ENCODE results near the gene PTGR3. TPM values are rescaled to one million over a fixed set of nuclear protein-coding genes. Genes with fewer than 3 reads are reported as not detected.

The PTGR3 gene
- total RNA-seq, 1 experiment from 2014 or later = 1.6 TPM

- no peak overlapping the region for H3K14ac ChIP-seq (ENCODE audit: insufficient read depth, low read length)
- no peak overlapping the region for H3K23ac ChIP-seq (ENCODE audit: insufficient read length, low read depth, low read length)
- H3K36me3 Mint-ChIP-seq (ENCODE audit: insufficient read depth in 1 of 3, low read depth in 3 of 3) = no peaks in the 10 kb centered on the region
- no peaks in the 10 kb centered on the region for H3K27me3 ChIP-seq (ENCODE audit: insufficient read depth, low read length)
- H3K27ac ChIP-seq (ENCODE audit: insufficient read length, low read depth, low read length) = no peak overlapping the region
- no peak overlapping the region for H3K4me2 ChIP-seq (ENCODE audit: insufficient read depth, insufficient read length, low read length)
- TF ChIP-seq, protein P1, sequence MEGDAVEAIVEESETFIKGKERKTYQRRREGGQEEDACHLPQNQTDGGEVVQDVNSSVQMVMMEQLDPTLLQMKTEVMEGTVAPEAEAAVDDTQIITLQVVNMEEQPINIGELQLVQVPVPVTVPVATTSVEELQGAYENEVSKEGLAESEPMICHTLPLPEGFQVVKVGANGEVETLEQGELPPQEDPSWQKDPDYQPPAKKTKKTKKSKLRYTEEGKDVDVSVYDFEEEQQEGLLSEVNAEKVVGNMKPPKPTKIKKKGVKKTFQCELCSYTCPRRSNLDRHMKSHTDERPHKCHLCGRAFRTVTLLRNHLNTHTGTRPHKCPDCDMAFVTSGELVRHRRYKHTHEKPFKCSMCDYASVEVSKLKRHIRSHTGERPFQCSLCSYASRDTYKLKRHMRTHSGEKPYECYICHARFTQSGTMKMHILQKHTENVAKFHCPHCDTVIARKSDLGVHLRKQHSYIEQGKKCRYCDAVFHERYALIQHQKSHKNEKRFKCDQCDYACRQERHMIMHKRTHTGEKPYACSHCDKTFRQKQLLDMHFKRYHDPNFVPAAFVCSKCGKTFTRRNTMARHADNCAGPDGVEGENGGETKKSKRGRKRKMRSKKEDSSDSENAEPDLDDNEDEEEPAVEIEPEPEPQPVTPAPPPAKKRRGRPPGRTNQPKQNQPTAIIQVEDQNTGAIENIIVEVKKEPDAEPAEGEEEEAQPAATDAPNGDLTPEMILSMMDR (conservative IDR thresholded peaks at IDR 0.05) = no peak
- H3K9me3 ChIP-seq (ENCODE audit: control insufficient read depth, low read depth, low read length) = no peaks in the 10 kb centered on the region
- H4K91ac ChIP-seq (ENCODE audit: insufficient read length, low read depth, low read length) = no peak overlapping the region
- H2BK15ac ChIP-seq (ENCODE audit: low read depth, low read length) = no peak overlapping the region
- no peaks in the 10 kb centered on the region for H3K79me2 ChIP-seq (ENCODE audit: insufficient read depth, low read length)
- no peak overlapping the region for H3K4me3 Mint-ChIP-seq
- no peak overlapping the region for H3T11ph ChIP-seq (ENCODE audit: low read length)
- no peak overlapping the region for H3K9ac ChIP-seq (ENCODE audit: extremely low read depth, insufficient read length, low read length)
- H3K4ac ChIP-seq (ENCODE audit: low read depth, low read length) = no peak overlapping the region
- H4K8ac ChIP-seq (replicated peaks; ENCODE audit: insufficient read length, low read depth, low read length) = no peak overlapping the region
- no peak overlapping the region for H4K5ac ChIP-seq (ENCODE audit: insufficient read length, low read depth, low read length)
- H3K79me1 ChIP-seq (ENCODE audit: insufficient read depth, low read depth, low read length, poor library complexity, severe bottlenecking) = no peaks in the 10 kb centered on the region
- H2AK5ac ChIP-seq (ENCODE audit: insufficient read length, low read length) = no peak overlapping the region
- H3K23me2 ChIP-seq (ENCODE audit: insufficient read length, low read depth, low read length, poor library complexity, severe bottlenecking) = no peaks in the 10 kb centered on the region
- H3K18ac ChIP-seq (ENCODE audit: insufficient read length, low read depth, low read length) = no peak overlapping the region
- H3K4me1 Mint-ChIP-seq = no peaks in the 10 kb centered on the region
- no peak overlapping the region for H2BK20ac ChIP-seq (ENCODE audit: low read depth, low read length, poor library complexity, severe bottlenecking)
- no peaks in the 10 kb centered on the region for H4K20me1 ChIP-seq (ENCODE audit: control insufficient read depth, insufficient read depth, insufficient read length)
- no peak overlapping the region for H2BK12ac ChIP-seq (ENCODE audit: insufficient read length, low read depth, low read length)
- no peaks in the 10 kb centered on the region for H3K9me3 Mint-ChIP-seq
- DNase-seq = no peak
- no peak overlapping the region for H3K56ac ChIP-seq (ENCODE audit: insufficient read length, low read depth, low read length)
- H2AFZ ChIP-seq (ENCODE audit: low read length) = no peak overlapping the region
- no peak overlapping the region for H3K27ac Mint-ChIP-seq
- no peaks in the 10 kb centered on the region; the same call in 1 of the 2 replicates for H3K27me3 Mint-ChIP-seq (ENCODE audit: low read depth)
- H3K4me1 ChIP-seq (ENCODE audit: insufficient read depth, low read length) = no peaks in the 10 kb centered on the region
- no peak overlapping the region for H2BK5ac ChIP-seq (ENCODE audit: insufficient read length, low read length)
- WGBS (ENCODE audit: extremely low coverage, insufficient read length, low lambda C conversion rate) = no CpG with 5 or more reads among the region's 10 CpGs
- no peak overlapping the region for H2BK120ac ChIP-seq (ENCODE audit: low read depth, low read length, poor library complexity, severe bottlenecking)
Measured at GRCh38 chr18:75222407-75222806, 13.5 kb upstream of the PTGR3 start.
